Activated naive CD4-positive, alpha-beta T cell treated with anti-CD3 and anti-CD28 coated beads, Interleukin-2, amount 50 U/mL, for 72 hours (primary cell): ENCODE data around the gene CHST14. TPM values are rescaled to one million over a fixed set of nuclear protein-coding genes. Genes with fewer than 3 reads are reported as not detected.

Source experiments
- ATAC-seq, 2 donors: fragments of 150-1000 bp; cut with Tn5 transposase; 2 replicates each; pipeline ENCODE4 v1.10.0; 2021; ENCODE audit warnings: mild to moderate bottlenecking in 2 of 2, moderate library complexity in 2 of 2
- DNase-seq, 2 donors: peaks; one replicate each; pipeline ENCODE4 v3.0.0; 2021 to 2022; ENCODE audit warnings: low spot score in 2 of 2
- H3K27ac Mint-ChIP-seq, 2 donors: one replicate each; pipeline ENCODE4 v1.8.0; 2022; ENCODE audit warnings: mild to moderate bottlenecking in 2 of 2, mixed read lengths in 2 of 2
- H3K36me3 Mint-ChIP-seq, 2 donors: one replicate each; pipeline ENCODE4 v1.8.0; 2022; ENCODE audit warnings: mixed read lengths in 2 of 2
- H3K9me3 Mint-ChIP-seq, 2 donors: one replicate each; pipeline ENCODE4 v1.8.0; 2022; ENCODE audit warnings: mixed read lengths in 2 of 2
- total RNA-seq, 2 donors: library from RNA; stranded (reverse); gene quantifications; one replicate each; pipeline ENCODE4 v1.2.3, GENCODE V29; 2022

The CHST14 gene
- total RNA-seq, 2 donors from 2014 or later: 1.6 to 6.7 TPM

DNA sequence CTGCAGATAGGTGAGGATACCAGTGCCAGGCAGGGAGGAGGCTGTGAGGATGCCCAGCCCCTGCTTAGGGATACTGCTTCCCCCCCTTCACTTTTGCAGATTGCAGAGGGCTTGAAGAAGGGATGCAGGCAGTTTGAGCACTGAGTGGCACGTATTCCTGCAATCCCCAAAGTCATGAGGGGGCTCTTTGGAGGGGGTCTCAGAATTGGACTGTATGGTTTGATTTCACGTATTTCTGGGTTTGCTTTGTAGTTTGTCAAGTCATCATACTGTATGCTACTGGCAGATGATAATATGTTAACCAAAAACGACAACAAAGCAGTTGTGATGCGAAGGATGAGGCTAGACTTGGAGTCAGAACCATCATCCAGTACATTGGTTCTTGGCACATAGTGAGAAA lies 28.1 kb downstream of the CHST14 start:
- Mint-ChIP-seq H3K9me3 (no peaks in the 10 kb centered on the region), H3K36me3 (no peaks in the 10 kb centered on the region), H3K27ac (no peak overlapping the region)
- no peak for DNase-seq
- no peak for ATAC-seq

DNA sequence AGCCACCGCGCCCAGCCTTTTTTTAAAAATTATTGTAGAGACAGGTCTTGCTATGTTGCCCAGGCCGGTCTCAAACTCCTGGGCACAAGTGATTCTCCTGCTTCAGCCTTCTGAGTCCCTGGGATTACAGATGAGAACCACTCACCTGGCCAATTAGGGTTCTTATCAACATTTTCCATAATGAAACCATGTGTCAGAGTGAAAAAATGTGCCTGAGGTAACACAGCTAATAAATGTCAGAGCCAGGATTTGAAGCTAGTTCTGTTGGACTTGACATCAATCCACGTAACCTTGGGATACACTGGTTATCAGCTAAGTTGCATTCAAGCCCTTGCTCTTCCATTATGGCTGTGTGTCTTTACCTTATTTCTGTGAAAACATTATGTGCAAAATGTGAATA lies 29.1 kb downstream of the CHST14 start:
- ATAC-seq (no peak), DNase-seq (no peak)
- no peaks in the 10 kb centered on the region for H3K9me3 Mint-ChIP-seq
- no peaks in the 10 kb centered on the region for H3K36me3 Mint-ChIP-seq
- no peak overlapping the region for H3K27ac Mint-ChIP-seq

DNA sequence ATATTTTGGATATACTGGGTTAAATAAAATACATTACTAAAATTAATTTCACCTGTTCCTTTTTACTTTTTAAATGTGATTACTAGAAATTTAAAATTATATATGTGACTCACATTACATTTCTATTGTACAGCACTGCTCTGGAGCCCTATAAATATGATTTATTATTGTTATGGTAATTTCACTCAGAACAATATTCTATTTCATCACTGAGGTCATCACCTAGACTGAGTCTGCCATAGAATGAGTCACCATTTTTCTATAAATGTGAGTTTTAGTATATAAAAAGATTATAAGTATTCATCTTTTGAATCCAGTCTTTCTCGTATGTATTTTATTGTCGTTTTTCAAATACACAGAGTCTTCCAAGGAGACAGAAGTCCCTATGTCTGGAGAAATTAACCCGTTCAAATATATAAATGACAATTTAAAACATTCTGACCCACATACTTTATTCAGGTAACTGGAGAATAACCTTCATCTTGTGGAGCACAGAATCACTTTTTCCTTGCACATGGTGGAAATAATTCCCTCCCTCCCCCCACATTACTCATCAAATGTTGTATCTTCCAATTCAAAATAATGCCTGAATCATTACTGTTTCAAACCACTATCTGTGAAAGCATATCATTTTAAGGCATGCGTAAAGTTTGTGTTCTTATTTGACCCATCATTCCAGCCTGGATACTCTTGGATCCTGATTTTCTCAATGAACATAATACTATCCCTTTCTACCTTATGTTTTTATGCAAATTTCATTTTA lies 30.0 kb downstream of the CHST14 start:
- no peak overlapping the region for H3K27ac Mint-ChIP-seq
- ATAC-seq: peak in 1 of 2 donors; percentile 56

DNA sequence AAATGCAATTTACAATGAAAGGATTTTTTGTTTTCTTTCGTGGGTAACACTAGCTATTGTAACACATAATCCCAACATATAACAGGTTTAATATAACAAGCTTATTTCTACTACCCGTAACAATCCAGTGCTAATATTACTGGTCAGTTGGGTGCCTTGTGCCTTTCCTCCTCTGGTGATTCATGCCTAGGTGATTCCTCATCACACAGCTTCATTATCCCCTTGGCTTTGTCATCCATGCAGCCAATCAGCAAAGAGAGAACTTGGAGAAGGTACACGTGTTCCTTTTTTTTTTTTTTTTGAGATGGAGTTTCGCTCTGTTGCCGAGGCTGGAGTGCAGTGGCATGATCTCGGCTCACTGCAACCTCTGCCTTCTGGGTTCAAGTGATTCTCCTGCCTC lies 30.7 kb downstream of the CHST14 start:
- Mint-ChIP-seq H3K9me3 (no peaks in the 10 kb centered on the region), H3K27ac (no peak overlapping the region), H3K36me3 (no peaks in the 10 kb centered on the region)
- ATAC-seq (no peak), DNase-seq (no peak)

More for the DNA sequence above, 30.0 kb downstream of the CHST14 start:
- no peak for DNase-seq
- H3K36me3 Mint-ChIP-seq: no peaks in the 10 kb centered on the region
- no peaks in the 10 kb centered on the region for H3K9me3 Mint-ChIP-seq

DNA sequence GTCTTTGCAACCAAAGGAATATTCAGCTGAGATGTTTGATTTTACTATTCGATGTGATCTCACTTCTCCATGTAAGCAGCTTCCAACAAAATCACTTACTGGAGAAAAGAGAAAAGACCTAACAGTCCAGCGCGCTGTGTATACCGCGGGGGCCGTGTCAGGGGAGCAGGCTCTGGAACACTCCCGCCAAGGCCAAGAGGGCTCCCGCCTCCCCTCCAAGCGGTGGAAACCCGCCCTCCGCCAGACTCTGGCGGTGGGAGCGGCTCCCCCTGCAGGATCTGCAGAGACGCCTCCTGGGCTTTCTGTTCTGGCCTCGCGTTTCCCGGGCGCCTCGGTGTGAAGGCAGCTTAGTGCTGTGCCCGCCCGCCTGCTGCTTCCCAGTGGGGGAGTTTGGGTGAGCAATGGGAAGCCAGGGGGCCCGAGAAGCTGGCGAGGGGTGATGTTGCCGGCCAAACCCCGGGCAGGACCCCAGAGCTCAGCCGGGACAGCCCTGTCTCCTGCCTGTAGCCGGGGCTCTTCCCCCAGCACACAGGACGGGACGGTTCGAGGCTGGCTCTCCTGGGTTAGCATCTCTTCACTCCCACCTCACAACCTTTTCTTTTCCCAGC lies 36.3 kb downstream of the CHST14 start:
- Mint-ChIP-seq H3K36me3 (peaks cover under 1 to 5% of the 10 kb centered on the region in 2 donors), H3K27ac (no peak overlapping the region), H3K9me3 (no peaks in the 10 kb centered on the region)
- ATAC-seq: peak; percentile 89 to 92
- peak; percentile 63 to 70 for DNase-seq

DNA sequence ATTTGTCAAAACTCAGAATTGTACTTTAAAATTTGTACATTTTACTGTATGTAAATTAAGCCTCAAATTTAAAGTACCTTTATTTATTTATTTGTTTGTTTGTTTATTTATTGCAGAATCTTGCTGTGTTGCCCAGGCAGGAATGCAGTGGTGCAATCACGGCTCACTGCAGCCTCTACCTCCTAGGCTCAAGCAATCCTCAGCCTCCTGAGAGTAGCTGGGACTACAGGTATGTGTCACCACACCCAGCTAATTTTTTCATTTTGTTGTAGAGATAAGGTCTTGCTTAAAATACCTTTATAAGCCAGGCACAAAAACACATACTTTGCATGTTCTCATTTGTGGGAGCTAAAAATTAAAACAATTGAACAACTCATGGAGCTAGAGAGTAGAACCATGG lies 37.4 kb downstream of the CHST14 start:
- no peaks in the 10 kb centered on the region for H3K9me3 Mint-ChIP-seq
- DNase-seq (no peak), ATAC-seq (no peak)
- peaks cover 6 to 17% of the 10 kb centered on the region in 2 donors for H3K36me3 Mint-ChIP-seq
- H3K27ac Mint-ChIP-seq: no peak overlapping the region

DNA sequence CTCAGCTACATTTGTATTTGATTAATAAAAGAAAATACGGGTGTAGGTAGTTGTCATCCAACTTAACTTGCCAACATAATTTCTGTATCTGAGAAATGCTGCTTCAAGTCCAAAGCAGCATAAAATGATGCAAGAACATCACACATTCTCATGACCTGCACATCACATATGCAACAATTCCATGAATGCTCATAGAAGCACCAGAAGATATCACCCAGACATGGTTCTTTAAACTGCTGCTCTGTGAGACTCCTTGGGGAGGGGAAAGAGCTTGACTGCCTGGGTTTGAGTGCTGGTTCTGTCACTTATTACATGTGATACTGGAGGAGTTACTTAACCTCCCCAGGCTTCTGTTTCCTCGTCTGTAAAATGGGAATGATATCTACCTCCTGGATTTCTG lies 39.4 kb downstream of the CHST14 start:
- DNase-seq: no peak
- no peak overlapping the region for H3K27ac Mint-ChIP-seq
- ATAC-seq: no peak
- no peaks in the 10 kb centered on the region for H3K9me3 Mint-ChIP-seq
- H3K36me3 Mint-ChIP-seq: peaks cover 6 to 22% of the 10 kb centered on the region in 2 donors

DNA sequence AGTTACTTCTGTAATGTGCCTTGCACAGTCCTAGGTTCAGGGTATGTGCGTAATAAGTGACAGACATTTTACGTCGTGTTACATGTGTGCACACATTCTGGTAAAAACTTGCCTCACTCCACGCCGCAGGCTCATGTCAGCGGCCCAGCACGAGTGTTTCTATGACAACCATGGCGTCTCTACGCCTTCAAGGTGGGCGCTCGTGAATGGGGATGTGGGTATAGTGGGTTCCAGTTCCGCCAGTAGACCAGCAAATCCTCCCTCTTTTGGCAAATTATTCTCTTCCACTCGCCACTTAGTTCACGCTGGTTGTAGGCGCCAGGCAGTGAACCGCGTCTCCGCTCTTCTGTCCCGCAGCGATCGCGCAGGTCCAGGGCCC lies 40.3 kb downstream of the CHST14 start:
- Mint-ChIP-seq H3K9me3 (no peaks in the 10 kb centered on the region), H3K36me3 (peaks cover 6 to 22% of the 10 kb centered on the region in 2 donors), H3K27ac (no peak overlapping the region)
- DNase-seq: no peak
- peak; percentile 21 to 32 for ATAC-seq

DNA sequence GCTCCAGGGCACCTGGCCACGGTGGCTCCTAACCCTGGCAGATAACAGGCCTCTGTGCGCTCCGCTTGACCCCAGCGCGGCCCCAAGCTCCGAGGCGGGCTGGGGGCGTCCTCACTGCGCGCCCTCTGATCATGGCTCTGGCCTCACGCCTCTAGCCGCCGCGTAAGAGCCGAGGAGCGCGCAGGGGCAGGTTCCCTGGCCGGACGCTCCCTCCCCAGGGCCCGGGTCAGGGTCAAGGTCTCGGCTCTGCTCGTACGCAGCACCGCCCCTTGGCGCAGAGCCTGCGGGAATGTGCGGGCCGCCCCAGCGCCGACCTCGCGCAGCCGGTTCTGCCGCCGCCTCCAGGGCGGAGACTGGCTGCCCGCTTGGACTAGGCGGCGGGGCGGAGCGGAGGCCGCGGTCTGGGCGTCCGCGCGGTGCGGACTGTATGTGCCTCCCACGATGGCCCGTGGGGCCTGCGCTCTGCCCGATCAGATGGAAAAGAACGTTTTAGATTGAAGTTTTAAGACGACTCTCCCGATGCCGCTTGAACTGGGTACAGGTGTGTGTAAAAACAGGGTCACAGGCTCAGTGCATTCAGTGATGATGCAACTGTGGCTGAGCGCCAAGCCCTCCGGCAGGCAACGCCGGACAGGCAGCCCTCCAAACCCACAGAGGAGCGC lies 40.8 kb downstream of the CHST14 start:
- ATAC-seq (peak; percentile 62 to 66), DNase-seq (peak in 1 of 2 donors; percentile 37)
- H3K36me3 Mint-ChIP-seq: peaks cover 6 to 22% of the 10 kb centered on the region in 2 donors
- H3K9me3 Mint-ChIP-seq: no peaks in the 10 kb centered on the region
- H3K27ac Mint-ChIP-seq: no peak overlapping the region

DNA sequence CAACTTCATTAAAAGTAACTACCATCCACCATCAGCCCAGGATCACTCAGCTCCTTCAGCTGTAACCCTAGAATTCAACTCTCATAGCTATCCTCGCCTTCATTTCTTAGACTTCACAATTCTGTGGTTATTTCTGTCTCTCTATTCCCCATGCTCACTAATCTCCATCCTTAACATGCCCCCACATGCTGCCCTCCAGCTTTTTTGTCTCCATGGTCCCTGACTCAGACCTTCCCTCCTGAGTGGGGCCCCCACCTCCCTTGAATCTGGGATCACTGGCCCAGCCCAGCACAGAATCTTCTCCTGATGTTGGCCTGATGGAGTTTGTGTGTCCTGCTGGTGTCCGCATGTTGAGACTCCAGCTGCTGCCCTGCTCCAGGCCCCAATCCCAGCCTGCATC lies 41.7 kb downstream of the CHST14 start:
- H3K27ac Mint-ChIP-seq: no peak overlapping the region
- peaks cover 6 to 22% of the 10 kb centered on the region in 2 donors for H3K36me3 Mint-ChIP-seq
- DNase-seq (no peak), ATAC-seq (no peak)
- no peaks in the 10 kb centered on the region for H3K9me3 Mint-ChIP-seq

DNA sequence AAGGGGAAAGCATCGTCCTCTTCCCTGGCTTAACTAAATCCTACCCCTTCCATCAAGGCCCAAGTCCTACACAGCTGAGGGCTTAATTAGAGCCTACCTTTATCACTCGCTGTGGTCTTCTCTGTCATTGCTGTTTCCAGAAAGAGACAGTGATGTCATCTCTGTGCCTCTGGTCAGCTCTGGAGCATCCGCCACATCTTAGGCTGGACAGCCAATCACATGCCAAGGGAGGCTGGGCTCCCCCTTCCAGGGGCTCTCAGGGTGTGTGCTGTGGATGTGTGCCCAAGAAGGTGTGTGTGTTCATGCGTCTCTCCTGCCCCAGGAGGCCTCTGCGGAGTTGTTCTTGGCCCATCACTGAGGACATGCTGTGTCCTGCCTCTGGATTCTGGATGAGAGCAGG lies 42.8 kb downstream of the CHST14 start:
- H3K27ac Mint-ChIP-seq: no peak overlapping the region
- ATAC-seq: no peak
- no peaks in the 10 kb centered on the region for H3K9me3 Mint-ChIP-seq

DNA sequence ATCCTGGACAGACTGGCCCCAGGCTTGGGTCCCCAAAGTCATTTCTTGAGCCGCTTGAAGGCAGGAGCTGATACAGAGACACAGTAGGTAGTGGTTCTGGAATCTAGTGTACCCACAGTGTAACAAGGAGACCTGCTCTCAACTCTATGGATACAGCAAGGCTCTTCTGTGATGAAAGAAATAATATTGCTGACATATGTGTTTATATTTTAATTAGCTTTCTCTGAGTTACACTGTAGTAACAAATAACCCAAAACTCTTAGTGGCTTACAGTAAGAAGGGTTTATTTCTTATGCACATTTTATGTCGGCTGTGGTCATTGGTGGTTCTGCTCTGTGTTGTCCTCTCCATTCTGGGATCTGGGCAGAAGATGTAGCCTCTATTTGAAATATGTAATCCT lies 45.5 kb downstream of the CHST14 start:
- ATAC-seq (no peak), DNase-seq (no peak)
- H3K27ac Mint-ChIP-seq: no peak overlapping the region
- H3K36me3 Mint-ChIP-seq: peaks cover 6 to 18% of the 10 kb centered on the region in 2 donors
- no peaks in the 10 kb centered on the region for H3K9me3 Mint-ChIP-seq

More for the DNA sequence above, 42.8 kb downstream of the CHST14 start:
- H3K36me3 Mint-ChIP-seq: peaks cover 6 to 22% of the 10 kb centered on the region in 2 donors
- DNase-seq: no peak

Other genes with a start within 250 kb of the CHST14 start
- under 1 TPM; 0.29 to 0.30 TPM for gene PAK6, start 231.9 kb upstream of the CHST14 start, total RNA-seq
- not detected for gene ANKRD63, start 187.9 kb upstream of the CHST14 start, total RNA-seq
- 10 to 100 TPM; 63.5 to 91.5 TPM for gene PLCB2, start 163.0 kb upstream of the CHST14 start, total RNA-seq
- 10 to 100 TPM in 1 of 2 donors, 1 to 10 TPM in 1; 5.8 to 14.2 TPM for gene INAFM2, start 147.3 kb upstream of the CHST14 start, total RNA-seq
- 1 to 10 TPM; 1.6 to 2.8 TPM for gene CCDC9B, start 130.0 kb upstream of the CHST14 start, total RNA-seq
- gene PHGR1, start 120.0 kb upstream of the CHST14 start, total RNA-seq: not detected
- under 1 TPM; 0.06 to 0.50 TPM for gene DISP2, start 112.8 kb upstream of the CHST14 start, total RNA-seq
- 10 to 100 TPM; 48.6 to 96.4 TPM for gene KNSTRN, start 88.3 kb upstream of the CHST14 start, total RNA-seq
- gene IVD, start 65.2 kb upstream of the CHST14 start, total RNA-seq: 10 to 100 TPM; 45.2 to 66.9 TPM
- gene BAHD1, start 30.0 kb upstream of the CHST14 start, total RNA-seq: 10 to 100 TPM; 14.6 to 15.1 TPM
- gene CCDC32, start 94.1 kb downstream of the CHST14 start, total RNA-seq: 10 to 100 TPM; 24.1 to 25.0 TPM
- 10 to 100 TPM; 10.1 to 12.7 TPM for gene RPUSD2, start 98.3 kb downstream of the CHST14 start, total RNA-seq
- 10 to 100 TPM; 29.0 to 36.9 TPM for gene KNL1, start 123.3 kb downstream of the CHST14 start, total RNA-seq
- 10 to 100 TPM; 39.5 to 79.9 TPM for gene RAD51, start 224.2 kb downstream of the CHST14 start, total RNA-seq